GM12878 (cell line): ENCODE data around the gene ZSCAN5B. TPM values are rescaled to one million over a fixed set of nuclear protein-coding genes. Genes with fewer than 3 reads are reported as not detected.

Experiments used
- ATAC-seq: fragments of 200-7000 bp; cut with Tn5 transposase; 3 replicates; pipeline ENCODE4 v1.9.1; 2020; ENCODE audit warnings: mild to moderate bottlenecking, moderate library complexity
- BruUV-seq: library from RNA; stranded (reverse); fragments of 400-500 nt; replicated peaks from 2 replicates; lab custom pipeline; 2021; lab: Mats Ljungman, UMichigan
- CTCF ChIA-PET: fragments of 300-600 bp; sonication (Branson Sonifier 250); formaldehyde crosslinking; extraction: SDS; loops from one replicate; lab custom pipeline; 2021; ENCODE audit warnings: inconsistent platforms; lab: Yijun Ruan, JAX
- POLR2A ChIA-PET: fragments of 350-600 bp; formaldehyde crosslinking; extraction: SDS; loops from one replicate; lab custom pipeline; 2021; ENCODE audit warnings: inconsistent platforms; lab: Charles Lee
- RAD21 ChIA-PET: fragments of 300-600 bp; sonication (Branson Sonifier 250); formaldehyde crosslinking; loops from one replicate; lab custom pipeline; 2023; ENCODE audit warnings: antibody characterized with exemption; ENCODE audit not compliant: unreplicated experiment; lab: Charles Lee
- SMC1A ChIA-PET: fragments of 300-600 bp; sonication (Branson Sonifier 250); formaldehyde crosslinking; loops from one replicate; lab custom pipeline; 2023; ENCODE audit not compliant: unreplicated experiment, uncharacterized antibody; lab: Charles Lee
- DNase-seq: peaks from one replicate; pipeline ENCODE4 v3.0.0-alpha.2; 2011; ENCODE audit warnings: low read depth, low spot score
- FAIRE-seq: peaks from 3 replicates; lab custom pipeline; 2011; peaks lifted over from hg19 to GRCh38; lab: Jason Lieb, UNC
- H2AFZ ChIP-seq: 2 replicates; pipeline ENCODE4 v1.6.0; 2011; ENCODE audit warnings: low read depth, low read length, control low read depth; ENCODE audit not compliant: control insufficient read depth
- H3K27ac ChIP-seq: 2 replicates; pipeline ENCODE4 v1.5.1; 2011; ENCODE audit warnings: control low read depth; ENCODE audit not compliant: control insufficient read depth, insufficient read depth
- H3K27me3 ChIP-seq, 2 experiments: replicated peaks in 1 of 2; 2 replicates each; pipeline versions ENCODE4 v1.6.0 to v1.6.1; 2011; ENCODE audit warnings: low read length in 1 of 2; ENCODE audit not compliant: control insufficient read depth in 2 of 2, insufficient read depth in 2 of 2
- H3K36me3 ChIP-seq, 2 experiments: 2 replicates each; pipeline ENCODE4 v1.5.1; 2011; ENCODE audit warnings: low read length in 1 of 2; ENCODE audit not compliant: control insufficient read depth in 2 of 2, insufficient read depth in 2 of 2
- H3K4me1 ChIP-seq: 2 replicates; pipeline ENCODE4 v1.6.1; 2011; ENCODE audit warnings: mild to moderate bottlenecking, low read length, moderate library complexity, mixed read lengths; ENCODE audit not compliant: control insufficient read depth, insufficient read depth
- H3K4me2 ChIP-seq: 2 replicates; pipeline ENCODE4 v1.6.0; 2011; ENCODE audit warnings: control low read depth; ENCODE audit not compliant: control insufficient read depth, insufficient read depth
- H3K4me3 ChIP-seq: fragments of 200-600 bp; sonication (generic); 2 replicates; pipeline ENCODE4 v1.5.1; 2016
- H3K79me2 ChIP-seq: 2 replicates; pipeline ENCODE4 v1.6.0; 2011; ENCODE audit warnings: low read length; ENCODE audit not compliant: control insufficient read depth, insufficient read depth
- H3K9ac ChIP-seq: 2 replicates; pipeline ENCODE4 v1.8.0; 2011; ENCODE audit warnings: low read length, control low read depth, mixed read lengths; ENCODE audit not compliant: control insufficient read depth, insufficient read depth
- H3K9me3 ChIP-seq: replicated peaks from 3 replicates; pipeline ENCODE4 v1.5.1; 2011; ENCODE audit warnings: mild to moderate bottlenecking, low read length; ENCODE audit not compliant: control insufficient read depth, insufficient read depth
- H4K20me1 ChIP-seq: 2 replicates; pipeline ENCODE4 v1.6.0; 2011; ENCODE audit not compliant: control insufficient read depth, insufficient read depth
- BRCA1 ChIP-seq: IDR thresholded peaks from 2 replicates; pipeline ENCODE4 v1.6.1; 2011; ENCODE audit warnings: low read depth, low read length, improper control_type of control experiment
- CTCF ChIP-seq, 3 experiments: IDR thresholded peaks in 2 of 3; conservative IDR thresholded peaks in 1 of 3; 2 replicates each; pipeline ENCODE4 v1.5.1; 2011; ENCODE audit warnings: low read depth in 3 of 3, low read length in 3 of 3, mild to moderate bottlenecking in 3 of 3, control low read depth in 2 of 3, moderate library complexity in 2 of 3, inconsistent platforms in 1 of 3, mixed read lengths in 1 of 3; ENCODE audit not compliant: control insufficient read depth in 2 of 3, insufficient read depth in 1 of 3; ENCODE audit errors: extremely low read depth in 1 of 3
- HSF1 ChIP-seq: fragments of 150-350 bp; IDR thresholded peaks from 2 replicates; pipeline ENCODE4 v1.6.1; 2014; ENCODE audit warnings: mild to moderate bottlenecking, low read depth, low read length
- MEF2A ChIP-seq: IDR thresholded peaks from 2 replicates; pipeline ENCODE4 v1.6.1; 2011; ENCODE audit warnings: low read depth, mild to moderate bottlenecking, low read length, moderate library complexity; ENCODE audit not compliant: insufficient read depth
- NBN ChIP-seq: fragments of 450-650 bp; IDR thresholded peaks from 2 replicates; pipeline ENCODE4 v1.6.1; 2016
- PAX5 ChIP-seq: IDR thresholded peaks from 2 replicates; pipeline ENCODE4 v1.6.1; 2011; ENCODE audit warnings: low read depth, low read length, borderline replicate concordance
- SMAD5 ChIP-seq: IDR thresholded peaks from 2 replicates; pipeline ENCODE4 v1.6.1; 2016; ENCODE audit warnings: antibody characterized with exemption, low read depth
- SRF ChIP-seq, 2 experiments: IDR thresholded peaks; 2 replicates each; pipeline ENCODE4 v1.6.1; 2011; ENCODE audit warnings: low read depth in 2 of 2, low read length in 2 of 2, mild to moderate bottlenecking in 1 of 2, moderate library complexity in 1 of 2
- SUPT20H ChIP-seq: IDR thresholded peaks from 2 replicates; pipeline ENCODE4 v1.6.1; 2011; ENCODE audit warnings: low read depth, mild to moderate bottlenecking, low read length, moderate library complexity, borderline replicate concordance; ENCODE audit not compliant: control insufficient read depth
- ZBED1 ChIP-seq: IDR thresholded peaks from 2 replicates; pipeline ENCODE4 v1.6.1; 2016; ENCODE audit warnings: borderline replicate concordance
- WGBS: methylation state at CpG from one replicate; pipeline ENCODE4 v1.1.6; 2016; ENCODE audit warnings: low lambda C conversion rate; ENCODE audit not compliant: insufficient replicate concordance, insufficient coverage; ENCODE audit errors: missing lambda C conversion rate; 5-methylcytosine and 5-hydroxymethylcytosine counted together
- in situ Hi-C: fragments of 300-500 bp; cut with MboI; formaldehyde crosslinking; loops from 9 replicates; pipeline ENCODE4 v1.14.3; 2018; ENCODE audit warnings: mixed read lengths
- intact Hi-C: fragments of 100-400 bp; cut with micrococcal nuclease; formaldehyde crosslinking; loops from one replicate; pipeline ENCODE4 v1.14.2; 2022; ENCODE audit not compliant: unreplicated experiment
- polyA plus RNA-seq, 11 experiments: library from polyadenylated mRNA; depleted of rRNA in 4 of 11; unstranded in 6 of 11; stranded (reverse) in 5 of 11; fragments of >200 nt; fragmentation: Nextera tagmentation in 4 of 11; fragmentation: Illumina TruSeq in 1 of 11; extraction: Ambion mirVana in 4 of 11; extraction: Trizol in 1 of 11; gene quantifications; 1 replicate in 1 of 11; 2 replicates in 10 of 11; pipeline versions ENCODE4 v1.2.1 to v1.2.3, GENCODE V29; 2011 to 2016; ENCODE audit warnings: inconsistent platforms in 2 of 11, missing spikeins in 2 of 11, low read depth in 1 of 11
- total RNA-seq, 4 experiments: library from RNA; depleted of rRNA in 3 of 4; stranded (reverse); fragments of >200 nt in 3 of 4; fragmentation: Illumina TruSeq in 1 of 4; extraction: Trizol in 1 of 4; gene quantifications; 2 replicates each; pipeline versions ENCODE4 v1.2.1 to v1.2.3, GENCODE V29; 2013 to 2021
- TF ChIP-seq, protein P1 (sequence below): IDR thresholded peaks from 2 replicates; pipeline ENCODE4 v1.6.1; 2011; ENCODE audit warnings: borderline replicate concordance, low read depth, mild to moderate bottlenecking, moderate library complexity, mixed read lengths, low read length; ENCODE audit not compliant: insufficient read depth; ENCODE audit errors: extremely low read length
- TF ChIP-seq, protein P2 (sequence below): IDR thresholded peaks from 2 replicates; pipeline ENCODE4 v1.6.1; 2012; ENCODE audit warnings: low read length, inconsistent platforms

Gene ZSCAN5B
- total and polyA plus RNA-seq, 10 of the 15 experiments (the other 5 are each of a cell fraction or from before 2014, with no cell fraction given) = 0.04 TPM; not detected in 9

DNA sequence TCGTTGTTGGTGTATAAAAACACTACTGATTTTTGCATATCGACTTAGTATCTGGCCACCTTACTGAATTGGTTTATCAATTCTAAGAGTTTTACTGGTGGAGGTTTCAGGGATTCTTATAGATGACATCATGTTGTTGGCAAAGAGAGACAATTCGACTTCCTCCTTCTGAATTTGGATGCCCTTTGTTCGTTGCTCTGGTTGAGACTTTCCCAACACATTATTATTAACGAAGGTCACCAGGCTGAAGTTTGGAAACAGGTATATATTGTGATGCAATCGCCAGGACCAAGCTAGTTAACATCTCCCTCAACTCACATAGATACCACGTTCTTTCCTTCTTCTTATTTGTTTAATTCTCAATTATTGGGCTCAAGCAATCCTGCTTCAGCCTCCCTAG lies 2.1 kb upstream of the ZSCAN5B start:
- Histone ChIP-seq H4K20me1 (no peaks in the 10 kb centered on the region), H3K79me2 (no peaks in the 10 kb centered on the region), H3K4me1 (no peaks in the 10 kb centered on the region), H3K4me3 (no peak overlapping the region), H3K4me2 (no peak overlapping the region), H3K27ac (no peak overlapping the region), H3K27me3 (no peaks in the 10 kb centered on the region), H3K9ac (no peak overlapping the region), H3K36me3 (no peaks in the 10 kb centered on the region), H2AFZ (no peak overlapping the region), H3K9me3 (no peaks in the 10 kb centered on the region)
- TF ChIP-seq SMAD5 (no peak), CTCF (IDR thresholded peaks at IDR 0.05 in 2 of 3, conservative IDR thresholded peaks at IDR 0.05 in 1 of 3; ENCODE audit: control insufficient read depth in 2 of 3, extremely low read depth in 1 of 3, insufficient read depth in 1 of 3, low read depth in 3 of 3, low read length in 3 of 3) (no peak), HSF1 (no peak), ZBED1 (no peak), PAX5 (no peak), SUPT20H (no peak), BRCA1 (no peak), SRF (IDR thresholded peaks at IDR 0.05; ENCODE audit: low read depth in 2 of 2, low read length in 2 of 2) (no peak), NBN (no peak), MEF2A (no peak)
- TF ChIP-seq, protein P1, sequence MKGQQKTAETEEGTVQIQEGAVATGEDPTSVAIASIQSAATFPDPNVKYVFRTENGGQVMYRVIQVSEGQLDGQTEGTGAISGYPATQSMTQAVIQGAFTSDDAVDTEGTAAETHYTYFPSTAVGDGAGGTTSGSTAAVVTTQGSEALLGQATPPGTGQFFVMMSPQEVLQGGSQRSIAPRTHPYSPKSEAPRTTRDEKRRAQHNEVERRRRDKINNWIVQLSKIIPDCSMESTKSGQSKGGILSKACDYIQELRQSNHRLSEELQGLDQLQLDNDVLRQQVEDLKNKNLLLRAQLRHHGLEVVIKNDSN = no peak
- TF ChIP-seq, protein P2, sequence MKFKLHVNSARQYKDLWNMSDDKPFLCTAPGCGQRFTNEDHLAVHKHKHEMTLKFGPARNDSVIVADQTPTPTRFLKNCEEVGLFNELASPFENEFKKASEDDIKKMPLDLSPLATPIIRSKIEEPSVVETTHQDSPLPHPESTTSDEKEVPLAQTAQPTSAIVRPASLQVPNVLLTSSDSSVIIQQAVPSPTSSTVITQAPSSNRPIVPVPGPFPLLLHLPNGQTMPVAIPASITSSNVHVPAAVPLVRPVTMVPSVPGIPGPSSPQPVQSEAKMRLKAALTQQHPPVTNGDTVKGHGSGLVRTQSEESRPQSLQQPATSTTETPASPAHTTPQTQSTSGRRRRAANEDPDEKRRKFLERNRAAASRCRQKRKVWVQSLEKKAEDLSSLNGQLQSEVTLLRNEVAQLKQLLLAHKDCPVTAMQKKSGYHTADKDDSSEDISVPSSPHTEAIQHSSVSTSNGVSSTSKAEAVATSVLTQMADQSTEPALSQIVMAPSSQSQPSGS = no peak
- CTCF ChIA-PET = no interaction called here
- SMC1A ChIA-PET = no interaction called here
- POLR2A ChIA-PET = no interaction called here
- 10% methylated on average over 7 of the region's 7 CpGs for WGBS
- no TSS peak for BruUV-seq
- FAIRE-seq (no peak), DNase-seq (no peak), ATAC-seq (no peak)
- intact Hi-C loops = no loop called here
- RAD21 ChIA-PET = no interaction called here
- in situ Hi-C loops = no loop called here
